NCI-H1417 treated with DMSO at 0.1 percent for 48 hours (cell line): ENCODE results near the gene BIRC7.

Experiments
- DNase-seq: peaks from one replicate; lab custom pipeline; 2025; lab: John Stamatoyannopoulos, UW

BIRC7 gene, protein sequence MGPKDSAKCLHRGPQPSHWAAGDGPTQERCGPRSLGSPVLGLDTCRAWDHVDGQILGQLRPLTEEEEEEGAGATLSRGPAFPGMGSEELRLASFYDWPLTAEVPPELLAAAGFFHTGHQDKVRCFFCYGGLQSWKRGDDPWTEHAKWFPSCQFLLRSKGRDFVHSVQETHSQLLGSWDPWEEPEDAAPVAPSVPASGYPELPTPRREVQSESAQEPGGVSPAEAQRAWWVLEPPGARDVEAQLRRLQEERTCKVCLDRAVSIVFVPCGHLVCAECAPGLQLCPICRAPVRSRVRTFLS

DNA sequence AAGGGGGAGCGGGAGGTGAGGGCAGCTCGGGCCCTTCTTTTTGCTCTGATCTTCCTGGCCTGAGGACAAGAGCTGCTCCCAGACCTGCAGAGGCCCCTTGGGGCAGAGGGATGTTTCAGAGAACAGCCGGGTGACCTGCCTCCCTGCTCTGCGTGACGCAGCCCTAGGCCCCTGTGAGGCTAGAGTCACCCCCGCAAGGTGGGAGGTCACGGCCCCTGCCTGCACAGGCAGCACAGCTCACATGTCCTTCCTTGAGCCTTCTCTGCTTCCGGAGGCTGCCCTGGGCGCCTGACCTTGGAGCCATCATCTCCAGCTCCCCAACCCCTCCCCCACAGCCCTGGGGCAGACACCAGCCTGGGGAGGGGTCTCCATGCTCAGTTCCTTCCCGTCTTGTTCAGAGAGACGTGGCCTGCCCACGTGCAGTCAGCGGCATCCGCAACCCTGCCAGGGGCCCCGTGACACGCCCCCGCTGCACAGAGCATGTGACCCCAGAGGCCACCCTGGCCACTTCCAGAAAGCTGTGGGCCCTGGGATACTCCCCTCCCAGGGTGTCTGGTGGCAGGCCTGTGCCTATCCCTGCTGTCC, at the start of gene BIRC7:
BIRC7 (plus strand) TSS at position 507 of the 585 bp plus-strand sequence. CDS start 192 bp downstream, outside the sequence.
- DNase-seq, result no peak

GRCh38 chr20:63186084-63186483, 49.6 kb upstream of the BIRC7 start:
- no peak for DNase-seq

DNA sequence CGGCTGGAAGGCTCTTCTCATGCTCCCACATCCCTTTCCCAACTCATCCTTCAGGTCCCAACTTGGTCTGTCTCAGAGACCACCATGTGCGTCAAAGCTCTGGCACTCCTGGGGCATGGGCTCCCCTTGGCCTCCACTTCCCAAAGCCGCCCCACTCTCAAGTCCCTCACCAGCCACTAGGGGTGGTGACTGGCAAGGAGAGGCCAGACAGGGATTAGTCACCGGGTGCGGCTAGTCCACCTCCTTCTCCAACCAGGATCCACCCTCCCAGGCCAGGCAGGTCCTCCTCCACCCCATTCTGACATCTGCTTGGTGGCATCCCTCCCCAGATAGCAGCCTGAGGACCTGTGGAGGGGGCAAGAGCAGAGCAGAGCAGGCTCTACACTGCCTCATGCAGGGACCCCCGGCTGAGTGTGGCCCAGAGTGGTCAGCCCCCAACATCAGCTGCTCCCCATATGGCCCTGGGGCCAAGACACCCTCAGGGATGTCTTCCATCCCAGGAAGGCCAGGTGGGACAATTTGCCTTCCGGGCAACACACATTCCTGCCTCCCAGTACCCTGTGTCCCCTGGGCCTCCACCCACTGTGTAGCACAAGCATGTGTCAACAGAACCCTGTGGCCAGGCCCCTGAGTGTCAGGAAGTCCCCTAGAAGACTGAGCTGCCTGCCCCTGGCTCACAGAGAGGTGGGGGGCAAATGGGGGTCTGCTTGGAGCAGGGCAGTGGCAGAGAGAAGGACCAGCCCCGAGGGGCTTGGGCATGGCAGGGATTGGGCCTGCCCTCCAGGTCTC, 49.0 kb upstream of the BIRC7 start:
- no peak for DNase-seq

DNA sequence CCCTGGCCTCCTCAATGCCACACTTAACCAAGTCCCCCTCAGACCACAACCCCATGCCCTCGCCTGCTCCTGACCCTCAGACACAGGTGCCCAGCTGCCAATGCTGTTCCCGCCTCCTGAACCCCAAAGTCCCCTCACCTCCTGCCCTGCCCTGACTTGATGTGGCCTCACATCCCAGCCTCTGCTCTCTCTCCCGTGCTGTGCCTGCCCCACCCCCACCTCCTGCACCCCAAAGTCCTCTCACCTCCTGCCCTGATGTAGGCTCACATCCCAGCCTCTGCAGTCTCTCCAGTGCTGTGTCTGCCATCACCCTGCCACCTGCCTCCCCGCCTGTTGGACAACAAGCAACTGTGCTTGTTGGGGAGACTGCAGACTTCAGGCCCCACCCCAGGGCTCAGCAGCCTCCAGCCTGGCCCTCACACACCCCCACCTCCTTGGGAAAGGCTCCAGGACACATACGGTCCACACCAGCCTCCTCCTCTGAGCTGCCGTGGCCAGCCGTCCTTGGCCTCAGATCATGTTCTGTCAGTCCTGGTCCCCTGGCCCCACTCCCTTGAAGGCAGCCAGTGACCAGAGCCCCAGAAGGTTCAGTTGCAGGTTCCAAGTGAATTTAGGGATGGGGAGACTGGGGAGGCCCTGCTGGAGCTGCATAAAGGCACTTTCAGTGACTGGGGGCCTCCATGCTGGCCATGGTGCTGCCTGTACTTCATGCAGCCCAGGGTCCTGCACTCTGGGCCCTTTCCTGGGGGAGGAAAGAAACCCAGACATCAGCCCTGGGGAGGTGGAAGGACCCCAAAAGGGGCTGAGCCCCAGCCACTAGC, 48.2 kb upstream of the BIRC7 start:
- no peak for DNase-seq

GRCh38 chr20:63188159-63188442, 47.6 kb upstream of the BIRC7 start:
- no peak for DNase-seq

- no peak for DNase-seq
These were observed 46.9 kb upstream of the BIRC7 start for GRCh38 chr20:63188641-63189321.

DNA sequence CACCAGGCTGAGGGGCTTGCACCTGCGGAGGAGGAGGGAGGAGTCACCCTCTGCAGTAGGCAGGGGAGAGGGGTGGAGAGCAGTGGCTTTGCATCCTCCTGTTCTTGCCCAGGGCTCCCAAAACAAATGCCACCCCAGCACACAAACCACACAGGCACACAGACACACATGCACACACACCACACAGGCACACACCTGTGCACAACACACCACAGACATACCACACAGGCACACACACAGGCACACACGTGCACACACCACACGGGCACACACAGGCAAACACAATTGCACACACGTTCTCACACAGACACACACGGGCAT, 46.4 kb upstream of the BIRC7 start:
- no peak for DNase-seq

GRCh38 chr20:63189846-63190559, 45.7 kb upstream of the BIRC7 start:
- DNase-seq, result no peak

- DNase-seq, result no peak
These were observed 44.9 kb upstream of the BIRC7 start for GRCh38 chr20:63190828-63191227.

- no peak for DNase-seq
These were observed 44.3 kb upstream of the BIRC7 start for GRCh38 chr20:63191400-63191799.

GRCh38 chr20:63192721-63193120, 43.0 kb upstream of the BIRC7 start:
- no peak for DNase-seq

GRCh38 chr20:63194007-63194796, 41.5 kb upstream of the BIRC7 start:
- DNase-seq, result no peak

DNA sequence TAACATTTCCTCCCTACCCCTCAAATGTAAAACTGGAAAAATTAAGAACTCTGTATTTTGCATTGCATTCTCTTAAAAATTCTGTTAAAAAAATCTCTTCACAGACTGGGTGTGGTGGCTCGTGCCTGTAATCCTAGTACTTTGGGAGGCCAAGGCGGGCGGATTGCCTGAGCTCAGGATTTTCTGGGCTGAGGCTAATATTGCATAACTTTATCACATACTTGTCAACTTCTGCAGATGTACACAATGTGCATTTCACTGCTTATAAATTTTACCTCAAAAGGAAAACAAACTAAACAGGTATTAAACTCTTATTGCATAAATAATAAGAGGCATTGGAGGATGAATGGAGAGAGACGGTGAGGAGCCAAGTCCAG, 40.9 kb upstream of the BIRC7 start:
- no peak for DNase-seq

GRCh38 chr20:63196768-63197470, 38.8 kb upstream of the BIRC7 start:
- DNase-seq, result no peak

GRCh38 chr20:63198606-63199005, 37.1 kb upstream of the BIRC7 start:
- DNase-seq, result no peak

- DNase-seq, result no peak
These were observed 33.7 kb upstream of the BIRC7 start for GRCh38 chr20:63202021-63202420.

DNA sequence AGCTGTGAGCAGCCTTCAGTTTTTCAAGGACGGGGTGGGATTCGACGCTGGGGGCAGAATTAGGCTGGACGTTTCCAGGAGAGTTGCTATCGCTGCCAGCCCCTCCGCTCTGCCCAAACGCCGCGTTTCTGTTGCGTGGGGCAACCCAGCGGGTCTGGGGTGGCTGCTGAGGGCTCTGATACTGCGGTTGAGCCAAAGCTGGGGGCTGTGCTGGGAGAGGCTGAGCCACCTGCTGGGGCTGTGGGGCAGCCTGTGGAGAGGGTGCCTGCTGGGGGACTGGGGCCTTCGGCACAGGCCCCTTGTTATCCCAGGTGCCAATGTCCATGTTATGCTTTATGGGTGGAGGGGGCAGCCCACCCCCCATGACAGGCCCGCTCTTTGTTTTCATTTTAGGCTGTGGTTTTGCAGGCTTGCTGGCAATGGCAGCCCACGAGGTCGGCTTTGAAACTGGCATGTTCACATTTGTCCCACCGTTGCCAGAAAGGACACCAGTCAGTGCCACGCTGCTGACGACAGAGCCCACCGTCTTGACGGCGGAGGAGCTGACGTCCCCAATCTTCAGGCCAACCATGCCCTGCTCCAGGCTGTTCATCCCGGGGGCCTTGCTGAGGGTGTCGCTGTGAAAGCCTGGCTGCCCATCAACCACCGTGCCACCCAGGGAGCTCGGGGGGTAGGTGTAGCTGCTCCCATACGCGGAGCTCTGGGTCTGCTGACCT, 32.7 kb upstream of the BIRC7 start:
- no peak for DNase-seq

GRCh38 chr20:63204362-63204761, 31.3 kb upstream of the BIRC7 start:
- DNase-seq, result no peak

- DNase-seq, result no peak
These were observed 29.8 kb upstream of the BIRC7 start for GRCh38 chr20:63205896-63206295.
